Activated T-helper 1 cell treated with anti-CD3 and anti-CD28 coated beads, Interleukin-12 subunit alpha, Interleukin-12 subunit beta, Interleukin-2, Interleukin-4 antibody, amounts not matched to agents 30 ng/mL and 10 ng/mL and 1 ng/mL, durations not matched to agents 14 hours and 24 hours and 36 hours (primary cell): ENCODE results near the gene C2orf42. TPM values are rescaled to one million over a fixed set of nuclear protein-coding genes. Genes with fewer than 3 reads are reported as not detected.
"Not testable (repeated sequence)": the region's sequence is repeated elsewhere in the genome, so short reads cannot be mapped to it uniquely, and the experiment has no call there.

Source experiments
- DNase-seq: peaks from one replicate; pipeline ENCODE4 v3.0.0; 2021; ENCODE audit warnings: low spot score
- H3K27ac Mint-ChIP-seq: one replicate; pipeline ENCODE4 v1.8.0; 2021; ENCODE audit warnings: mild to moderate bottlenecking, mixed read lengths
- H3K27me3 Mint-ChIP-seq: one replicate; pipeline ENCODE4 v1.8.0; 2022; ENCODE audit warnings: mild to moderate bottlenecking, moderate library complexity, mixed read lengths; ENCODE audit not compliant: insufficient read depth
- H3K36me3 Mint-ChIP-seq: one replicate; pipeline ENCODE4 v1.8.0; 2021; ENCODE audit warnings: low read depth, mixed read lengths
- H3K4me1 Mint-ChIP-seq: one replicate; pipeline ENCODE4 v1.8.0; 2021; ENCODE audit warnings: low read depth, mixed read lengths
- H3K4me3 Mint-ChIP-seq: one replicate; pipeline ENCODE4 v1.8.0; 2021; ENCODE audit warnings: mild to moderate bottlenecking, moderate library complexity, mixed read lengths
- H3K9me3 Mint-ChIP-seq: one replicate; pipeline ENCODE4 v1.8.0; 2021; ENCODE audit warnings: mixed read lengths
- intact Hi-C: fragments of 100-400 bp; cut with micrococcal nuclease; formaldehyde crosslinking; loops from one replicate; pipeline ENCODE4 v1.15.1; 2024
- total RNA-seq: library from RNA; stranded (reverse); gene quantifications from 2 replicates; pipeline ENCODE4 v1.2.3, GENCODE V29; 2022

C2orf42 gene
- total RNA-seq, 1 donor from 2014 or later, result 24.1 TPM

- H3K36me3 Mint-ChIP-seq, result no peaks in the 10 kb centered on the region
- no peak for DNase-seq
- H3K4me1 Mint-ChIP-seq, result peaks cover 36% of the 10 kb centered on the region
These were observed 87.2 kb downstream of the C2orf42 start for GRCh38 chr2:70103531-70104061.

GRCh38 chr2:70102323-70102905, 88.4 kb downstream of the C2orf42 start:
- intact Hi-C loops, H3K4me3 Mint-ChIP-seq, DNase-seq, H3K36me3 Mint-ChIP-seq, H3K9me3 Mint-ChIP-seq, H3K27me3 Mint-ChIP-seq, H3K27ac Mint-ChIP-seq: not testable (repeated sequence)
- peaks cover 30% of the 10 kb centered on the region for H3K4me1 Mint-ChIP-seq

More at GRCh38 chr2:70103531-70104061, 87.2 kb downstream of the C2orf42 start:
- H3K4me3 Mint-ChIP-seq, result peak overlapping the region; percentile 79
- peak overlapping the region; percentile 87 for H3K27ac Mint-ChIP-seq
- intact Hi-C loops, result loop anchor here (1.0 kb wide), 2 partner anchors 8 to 15 kb away; no protein-coding TSS in a partner anchor
- no peaks in the 10 kb centered on the region for H3K9me3 Mint-ChIP-seq
- no peaks in the 10 kb centered on the region for H3K27me3 Mint-ChIP-seq

GRCh38 chr2:70101686-70102085, 89.1 kb downstream of the C2orf42 start:
- not testable (repeated sequence) for H3K27me3 Mint-ChIP-seq

GRCh38 chr2:70101174-70101573, 89.6 kb downstream of the C2orf42 start:
- H3K4me1 Mint-ChIP-seq, result peaks cover 24% of the 10 kb centered on the region
- DNase-seq, result no peak
- no peaks in the 10 kb centered on the region for H3K36me3 Mint-ChIP-seq
- H3K27ac Mint-ChIP-seq, result no peak overlapping the region
- intact Hi-C loops, result no loop called here
- no peak overlapping the region for H3K4me3 Mint-ChIP-seq
- H3K9me3 Mint-ChIP-seq, result no peaks in the 10 kb centered on the region
- H3K27me3 Mint-ChIP-seq, result no peaks in the 10 kb centered on the region

More at GRCh38 chr2:70101686-70102085, 89.1 kb downstream of the C2orf42 start:
- H3K36me3 Mint-ChIP-seq, H3K4me3 Mint-ChIP-seq, DNase-seq, H3K27ac Mint-ChIP-seq, intact Hi-C loops, H3K9me3 Mint-ChIP-seq: not testable (repeated sequence)
- H3K4me1 Mint-ChIP-seq, result peaks cover 24% of the 10 kb centered on the region

Other genes with a start within 250 kb of the C2orf42 start
- 0.44 and 0.91 TPM in 2 replicates for gene ASPRV1, start 229.4 kb downstream of the C2orf42 start, total RNA-seq
- 426 and 427 TPM in 2 replicates for gene PCBP1, start 103.5 kb downstream of the C2orf42 start, total RNA-seq
- 96.8 and 101 TPM in 2 replicates for gene TIA1, start 57.6 kb upstream of the C2orf42 start, total RNA-seq
- 9.7 and 12.7 TPM in 2 replicates for gene PCYOX1, start 67.1 kb upstream of the C2orf42 start, total RNA-seq
- 384 and 385 TPM in 2 replicates for gene SNRPG, start 102.7 kb upstream of the C2orf42 start, total RNA-seq
- gene FAM136A, start 111.0 kb upstream of the C2orf42 start, total RNA-seq, result 88.9 and 89.1 TPM in 2 replicates